ENCODE data around the gene RAPGEF5. TPM values are rescaled to one million over a fixed set of nuclear protein-coding genes. Genes with fewer than 3 reads are reported as not detected.
A peak's percentile ranks its signal among the peaks of the same experiment; 100 is the strongest.

Gene RAPGEF5
- total and polyA plus RNA-seq, 2 experiments from 2014 or later, result 0.11 to 0.86 TPM

- H3K79me2 ChIP-seq (ENCODE audit: insufficient read depth), result no peaks in the 10 kb centered on the region
- H3K27me3 ChIP-seq (replicated peaks; ENCODE audit: insufficient read depth), result no peaks in the 10 kb centered on the region
- no peak overlapping the region for H3K4me3 ChIP-seq
- no peaks in the 10 kb centered on the region for H3K9me2 ChIP-seq (ENCODE audit: insufficient read depth)
- no peak overlapping the region for H3K4me2 ChIP-seq (ENCODE audit: unreplicated experiment)
- H3K9ac ChIP-seq, result no peak overlapping the region
- in situ Hi-C loops (cut with MboI), result no loop called here
- no peaks in the 10 kb centered on the region for H3K36me3 ChIP-seq (ENCODE audit: low read depth)
- H3K27ac ChIP-seq, result no peak overlapping the region
- no peak for DNase-seq
- H4K20me1 ChIP-seq (ENCODE audit: insufficient read depth), result no peaks in the 10 kb centered on the region
- no peaks in the 10 kb centered on the region for H3K9me3 ChIP-seq (ENCODE audit: low read depth)
- 48% methylated on average over 4 of the region's 4 CpGs for whole genome bisulfite sequencing, 2 experiments (ENCODE audit: low coverage in 1 of 2, low lambda C conversion rate in 2 of 2, missing lambda C conversion rate in 2 of 2)
- H3F3A ChIP-seq (ENCODE audit: insufficient read depth), result no peaks in the 10 kb centered on the region
- H2AFZ ChIP-seq, result no peak overlapping the region
- no peak for TF ChIP-seq EZH2phosphoT487 (IDR thresholded peaks at IDR 0.05; ENCODE audit: insufficient read depth, low read depth)
- no peak for TF ChIP-seq EZH2 (IDR thresholded peaks at IDR 0.05; ENCODE audit: insufficient read depth, poor library complexity, severe bottlenecking)
- no peaks in the 10 kb centered on the region for H3K4me1 ChIP-seq (ENCODE audit: insufficient read depth)
These were observed 30.8 kb downstream of the RAPGEF5 start for GRCh38 chr7:22326181-22326580.

- Histone ChIP-seq H3K79me2 (ENCODE audit: insufficient read depth) (no peaks in the 10 kb centered on the region), H3F3A (ENCODE audit: insufficient read depth) (no peaks in the 10 kb centered on the region), H3K9me2 (ENCODE audit: insufficient read depth) (no peaks in the 10 kb centered on the region), H3K4me1 (ENCODE audit: insufficient read depth) (0 out of 2 replicates have a peak, but pooled peaks cover 2% of the 10 kb centered on the region), H3K4me3 (no peak overlapping the region), H4K20me1 (ENCODE audit: insufficient read depth) (no peaks in the 10 kb centered on the region), H3K4me2 (ENCODE audit: unreplicated experiment) (no peak overlapping the region), H3K27me3 (replicated peaks; ENCODE audit: insufficient read depth) (no peaks in the 10 kb centered on the region), H3K27ac (no peak overlapping the region), H2AFZ (no peak overlapping the region), H3K9ac (no peak overlapping the region), H3K9me3 (ENCODE audit: low read depth) (no peaks in the 10 kb centered on the region), H3K36me3 (ENCODE audit: low read depth) (no peaks in the 10 kb centered on the region)
- no peak for TF ChIP-seq EZH2phosphoT487 (IDR thresholded peaks at IDR 0.05; ENCODE audit: insufficient read depth, low read depth)
- TF ChIP-seq EZH2 (IDR thresholded peaks at IDR 0.05; ENCODE audit: insufficient read depth, poor library complexity, severe bottlenecking), result no peak
- 63 to 64% methylated on average over 4 of the region's 4 CpGs for WGBS, 2 experiments (ENCODE audit: low coverage in 1 of 2, low lambda C conversion rate in 2 of 2, missing lambda C conversion rate in 2 of 2)
- in situ Hi-C loops (cut with MboI), result no loop called here
- DNase-seq, result no peak
These were observed 31.3 kb downstream of the RAPGEF5 start for GRCh38 chr7:22325671-22326070.

- no peaks in the 10 kb centered on the region for H3K79me2 ChIP-seq (ENCODE audit: insufficient read depth)
- no peaks in the 10 kb centered on the region for H3K27me3 ChIP-seq (replicated peaks; ENCODE audit: insufficient read depth)
- TF ChIP-seq EZH2 (IDR thresholded peaks at IDR 0.05; ENCODE audit: insufficient read depth, poor library complexity, severe bottlenecking) (no peak), EZH2phosphoT487 (IDR thresholded peaks at IDR 0.05; ENCODE audit: insufficient read depth, low read depth) (no peak)
- in situ Hi-C loops (cut with MboI), result no loop called here
- H3K9me3 ChIP-seq (ENCODE audit: low read depth), result no peaks in the 10 kb centered on the region
- 75 to 85% methylated on average over 2 of the region's 2 CpGs for WGBS, 2 experiments (ENCODE audit: low coverage in 1 of 2, low lambda C conversion rate in 2 of 2, missing lambda C conversion rate in 2 of 2)
- no peak for DNase-seq
- no peak overlapping the region for H2AFZ ChIP-seq
- no peaks in the 10 kb centered on the region for H4K20me1 ChIP-seq (ENCODE audit: insufficient read depth)
- no peak overlapping the region for H3K4me2 ChIP-seq (ENCODE audit: unreplicated experiment)
- no peaks in the 10 kb centered on the region for H3K9me2 ChIP-seq (ENCODE audit: insufficient read depth)
- H3K4me3 ChIP-seq, result no peak overlapping the region
- H3F3A ChIP-seq (ENCODE audit: insufficient read depth), result no peaks in the 10 kb centered on the region
- H3K27ac ChIP-seq, result no peak overlapping the region
- no peak overlapping the region for H3K9ac ChIP-seq
- 0 out of 2 replicates have a peak, but pooled peaks cover 6% of the 10 kb centered on the region for H3K4me1 ChIP-seq (ENCODE audit: insufficient read depth)
- no peaks in the 10 kb centered on the region for H3K36me3 ChIP-seq (ENCODE audit: low read depth)
These were observed 33.2 kb downstream of the RAPGEF5 start for GRCh38 chr7:22323714-22324113.

- DNase-seq, result peak; percentile 33
- in situ Hi-C loops (cut with MboI), result no loop called here
These were observed 36.5 kb downstream of the RAPGEF5 start for GRCh38 chr7:22320416-22320815.

More at GRCh38 chr7:22320416-22320815, 36.5 kb downstream of the RAPGEF5 start:
- Histone ChIP-seq H3K4me3 (no peak overlapping the region), H3K4me1 (ENCODE audit: insufficient read depth) (0 out of 2 replicates have a peak, but pooled peaks cover 6% of the 10 kb centered on the region), H2AFZ (no peak overlapping the region), H3K9ac (no peak overlapping the region), H3K27ac (no peak overlapping the region), H3F3A (ENCODE audit: insufficient read depth) (no peaks in the 10 kb centered on the region), H3K79me2 (ENCODE audit: insufficient read depth) (no peaks in the 10 kb centered on the region), H3K36me3 (ENCODE audit: low read depth) (no peaks in the 10 kb centered on the region), H4K20me1 (ENCODE audit: insufficient read depth) (no peaks in the 10 kb centered on the region), H3K9me2 (ENCODE audit: insufficient read depth) (no peaks in the 10 kb centered on the region), H3K9me3 (ENCODE audit: low read depth) (no peaks in the 10 kb centered on the region), H3K4me2 (ENCODE audit: unreplicated experiment) (no peak overlapping the region), H3K27me3 (replicated peaks; ENCODE audit: insufficient read depth) (no peaks in the 10 kb centered on the region)
- WGBS, 2 experiments (ENCODE audit: low coverage in 1 of 2, low lambda C conversion rate in 2 of 2, missing lambda C conversion rate in 2 of 2), result 31 to 33% methylated on average over 2 of the region's 2 CpGs
- no peak for TF ChIP-seq EZH2phosphoT487 (IDR thresholded peaks at IDR 0.05; ENCODE audit: insufficient read depth, low read depth)
- TF ChIP-seq EZH2 (IDR thresholded peaks at IDR 0.05; ENCODE audit: insufficient read depth, poor library complexity, severe bottlenecking), result no peak
